AG10803 (cell line): Measurements from ENCODE around the gene AFM.

ENCODE experiments used
- DNase-seq: peaks from one replicate; pipeline ENCODE4 v3.0.0; 2010; ENCODE audit warnings: low read depth
- H3K4me3 ChIP-seq: 2 replicates; pipeline ENCODE4 v1.5.1; 2011; ENCODE audit warnings: mild to moderate bottlenecking, low read length, control low read depth
- CTCF ChIP-seq: conservative IDR thresholded peaks from 2 replicates; pipeline ENCODE4 v1.5.1; 2011; ENCODE audit warnings: mild to moderate bottlenecking, low read length, control low read depth, inconsistent platforms

The AFM gene

GRCh38 chr4:73450398-73451004, 31.0 kb upstream of the AFM start:
- DNase-seq: peak; percentile 90
- TF ChIP-seq CTCF: no peak
- H3K4me3 ChIP-seq: peak overlapping the region; percentile 8; the same call in 1 of the 2 replicates

- no peak for TF ChIP-seq CTCF
- no peak overlapping the region for H3K4me3 ChIP-seq
- peak; percentile 26 for DNase-seq
Measured at GRCh38 chr4:73451404-73451803, 30.1 kb upstream of the AFM start.

GRCh38 chr4:73451981-73452747, 29.4 kb upstream of the AFM start:
- peak; percentile 50 for DNase-seq
- no peak overlapping the region for H3K4me3 ChIP-seq
- no peak for TF ChIP-seq CTCF

GRCh38 chr4:73452953-73453700, 28.4 kb upstream of the AFM start:
- H3K4me3 ChIP-seq: no peak overlapping the region
- no peak for DNase-seq
- no peak for TF ChIP-seq CTCF

GRCh38 chr4:73453701-73454005, 27.9 kb upstream of the AFM start:
- no peak for DNase-seq
- TF ChIP-seq CTCF: no peak
- no peak overlapping the region for H3K4me3 ChIP-seq

- no peak for TF ChIP-seq CTCF
- DNase-seq: no peak
- H3K4me3 ChIP-seq: no peak overlapping the region
Measured at GRCh38 chr4:73454920-73455319, 26.6 kb upstream of the AFM start.
